Liver (tissue), 9 donors: ENCODE results near the gene CC2D2A. TPM values are rescaled to one million over a fixed set of nuclear protein-coding genes. Genes with fewer than 3 reads are reported as not detected.

Source experiments
- DNase-seq: peaks from one replicate; pipeline ENCODE4 v3.0.0-alpha.2; 2017; ENCODE audit warnings: low spot score
- H3K27ac ChIP-seq, 2 donors: one replicate each; pipeline ENCODE4 v1.7.0; 2013; ENCODE audit warnings: inconsistent platforms in 2 of 2, low read length in 2 of 2, control low read depth in 1 of 2, low read depth in 1 of 2, mild to moderate bottlenecking in 1 of 2
- H3K27me3 ChIP-seq, 4 donors: one replicate each; pipeline versions ENCODE4 v1.6.1 to v1.7.0; 2013; ENCODE audit warnings: low read length in 3 of 4, inconsistent platforms in 1 of 4, mild to moderate bottlenecking in 1 of 4, moderate library complexity in 1 of 4; ENCODE audit not compliant: control insufficient read depth in 4 of 4, insufficient read depth in 4 of 4
- H3K36me3 ChIP-seq, 4 donors: one replicate each; pipeline versions ENCODE4 v1.6.1 to v1.7.0; 2013; ENCODE audit warnings: low read length in 3 of 4, mild to moderate bottlenecking in 3 of 4, low read depth in 1 of 4, moderate library complexity in 1 of 4; ENCODE audit not compliant: control insufficient read depth in 4 of 4, insufficient read depth in 3 of 4
- H3K4me1 ChIP-seq, 4 donors: one replicate each; pipeline versions ENCODE4 v1.6.1 to v1.7.0; 2013; ENCODE audit warnings: low read length in 3 of 4, mild to moderate bottlenecking in 3 of 4, moderate library complexity in 1 of 4; ENCODE audit not compliant: control insufficient read depth in 4 of 4, insufficient read depth in 4 of 4
- H3K4me3 ChIP-seq, 3 donors: one replicate each; pipeline versions ENCODE4 v1.6.1 to v1.7.0; 2013; ENCODE audit warnings: low read length in 3 of 3, control low read depth in 1 of 3, low read depth in 1 of 3, mild to moderate bottlenecking in 1 of 3
- H3K9ac ChIP-seq, 2 donors: one replicate each; pipeline ENCODE4 v1.7.0; 2013; ENCODE audit warnings: low read length in 2 of 2, mild to moderate bottlenecking in 2 of 2, moderate library complexity in 2 of 2, control low read depth in 1 of 2, low read depth in 1 of 2
- H3K9me3 ChIP-seq, 4 donors: one replicate each; pipeline versions ENCODE4 v1.6.1 to v1.7.0; 2013; ENCODE audit warnings: low read length in 3 of 4; ENCODE audit not compliant: control insufficient read depth in 4 of 4
- ATF3 ChIP-seq: IDR thresholded peaks from 2 replicates; pipeline ENCODE4 v1.6.1; 2016; ENCODE audit warnings: antibody characterized with exemption
- CTCF ChIP-seq: fragments of 150-350 bp; IDR thresholded peaks from 2 replicates; pipeline ENCODE4 v1.5.1; 2017; ENCODE audit warnings: improper control_type of control experiment, low read depth, low read length; ENCODE audit not compliant: missing input control
- EGR1 ChIP-seq, 2 donors: IDR thresholded peaks; 2 replicates each; pipeline ENCODE4 v1.6.1; 2016 to 2018; ENCODE audit warnings: antibody characterized with exemption in 2 of 2, low read depth in 2 of 2
- FOXA1 ChIP-seq: IDR thresholded peaks from 2 replicates; pipeline ENCODE4 v1.6.1; 2016; ENCODE audit warnings: antibody characterized with exemption
- FOXA2 ChIP-seq: IDR thresholded peaks from 2 replicates; pipeline ENCODE4 v1.6.1; 2016; ENCODE audit warnings: antibody characterized with exemption
- GABPA ChIP-seq, 2 donors: IDR thresholded peaks in 1 of 2; conservative IDR thresholded peaks in 1 of 2; 2 replicates each; pipeline ENCODE4 v1.6.1; 2016; ENCODE audit warnings: antibody characterized with exemption in 2 of 2, mild to moderate bottlenecking in 1 of 2, moderate library complexity in 1 of 2
- HNF4A ChIP-seq, 2 donors: conservative IDR thresholded peaks; 2 replicates each; pipeline ENCODE4 v1.6.1; 2016; ENCODE audit warnings: antibody characterized with exemption in 2 of 2, mild to moderate bottlenecking in 2 of 2
- HNF4G ChIP-seq: IDR thresholded peaks from 2 replicates; pipeline ENCODE4 v1.6.1; 2016; ENCODE audit warnings: antibody characterized with exemption
- JUND ChIP-seq, 2 donors: IDR thresholded peaks; 2 replicates each; pipeline ENCODE4 v1.6.1; 2016; ENCODE audit warnings: antibody characterized with exemption in 2 of 2
- MAX ChIP-seq: IDR thresholded peaks from 2 replicates; pipeline ENCODE4 v1.6.1; 2016; ENCODE audit warnings: antibody characterized with exemption
- NR2F2 ChIP-seq: IDR thresholded peaks from 2 replicates; pipeline ENCODE4 v1.6.1; 2016; ENCODE audit warnings: antibody characterized with exemption
- RAD21 ChIP-seq, 2 donors: IDR thresholded peaks; 2 replicates each; pipeline ENCODE4 v1.6.1; 2016; ENCODE audit warnings: antibody characterized with exemption in 2 of 2, mild to moderate bottlenecking in 2 of 2
- REST ChIP-seq: IDR thresholded peaks from 2 replicates; pipeline ENCODE4 v1.6.1; 2016; ENCODE audit warnings: antibody characterized with exemption, mild to moderate bottlenecking
- RXRA ChIP-seq, 2 donors: IDR thresholded peaks; 2 replicates each; pipeline ENCODE4 v1.6.1; 2017 to 2018; ENCODE audit warnings: antibody characterized with exemption in 2 of 2, mild to moderate bottlenecking in 1 of 2
- SP1 ChIP-seq: IDR thresholded peaks from 2 replicates; pipeline ENCODE4 v1.6.1; 2018; ENCODE audit warnings: antibody characterized with exemption, mild to moderate bottlenecking
- TAF1 ChIP-seq: conservative IDR thresholded peaks from 2 replicates; pipeline ENCODE4 v1.6.1; 2016; ENCODE audit warnings: antibody characterized with exemption, mild to moderate bottlenecking
- YY1 ChIP-seq: IDR thresholded peaks from 2 replicates; pipeline ENCODE4 v1.6.1; 2016; ENCODE audit warnings: antibody characterized with exemption, mild to moderate bottlenecking
- ZBTB33 ChIP-seq: IDR thresholded peaks from 2 replicates; pipeline ENCODE4 v1.6.1; 2016; ENCODE audit warnings: antibody characterized with exemption
- WGBS: extraction: QIAGEN DNeasy Blood & Tissue Kit; methylation state at CpG from one replicate; pipeline ENCODE4 v1.1.7; 2013; 5-methylcytosine and 5-hydroxymethylcytosine counted together
- polyA plus RNA-seq, 2 donors: library from polyadenylated mRNA; stranded (reverse) in 1 of 2; unstranded in 1 of 2; fragments of 200-250 nt in 1 of 2; fragments of >200 nt in 1 of 2; fragmentation: Nextera tagmentation in 1 of 2; extraction: Ambion mirVana in 1 of 2; gene quantifications; one replicate each; pipeline versions ENCODE4 v1.2.1 to v1.2.3, GENCODE V29; 2013 to 2015
- total RNA-seq, 2 donors: library from RNA; depleted of rRNA; stranded (reverse); fragments of >200 nt; gene quantifications; one replicate each; pipeline ENCODE4 v1.2.3, GENCODE V29; 2014
- donor health status: healthy.
- donor health status: healthy.
- donor health status: healthy.
- donor health status: healthy.
- donor health status: healthy.

The CC2D2A gene
- total and polyA plus RNA-seq, 4 donors, result 2.3 to 3.8 (median 2.9) TPM

- Histone ChIP-seq H3K27ac (no peak overlapping the region), H3K9ac (no peak overlapping the region), H3K36me3 (no peaks in the 10 kb centered on the region), H3K27me3 (no peaks in the 10 kb centered on the region), H3K9me3 (no peaks in the 10 kb centered on the region), H3K4me1 (peaks cover 12 to 54% (median 41%) of the 10 kb centered on the region in 4 donors), H3K4me3 (no peak overlapping the region)
- TF ChIP-seq EGR1 (IDR thresholded peaks at IDR 0.05; ENCODE audit: low read depth in 2 of 2), result no peak
- TF ChIP-seq TAF1, result no peak
- TF ChIP-seq HNF4G, result no peak
- TF ChIP-seq CTCF, result no peak
- TF ChIP-seq ATF3, result no peak
- no peak for TF ChIP-seq HNF4A (conservative IDR thresholded peaks at IDR 0.05)
- no peak for TF ChIP-seq NR2F2
- TF ChIP-seq GABPA (IDR thresholded peaks at IDR 0.05 in 1 of 2, conservative IDR thresholded peaks at IDR 0.05 in 1 of 2), result no peak
- TF ChIP-seq RXRA (IDR thresholded peaks at IDR 0.05), result no peak
- no peak for TF ChIP-seq YY1
- TF ChIP-seq RAD21 (IDR thresholded peaks at IDR 0.05), result no peak
- no peak for TF ChIP-seq FOXA2
- 52% methylated on average over 2 of the region's 2 CpGs for WGBS
- no peak for DNase-seq
Measured at GRCh38 chr4:15648600-15648999, 178.9 kb downstream of the CC2D2A start.

- H3K9me3 ChIP-seq, result no peaks in the 10 kb centered on the region
- TF ChIP-seq YY1 (no peak), SP1 (no peak), JUND (IDR thresholded peaks at IDR 0.05) (no peak), CTCF (peak; percentile 66), TAF1 (no peak), MAX (no peak), FOXA1 (no peak), REST (no peak), FOXA2 (no peak), EGR1 (IDR thresholded peaks at IDR 0.05; ENCODE audit: low read depth in 2 of 2) (no peak), RAD21 (IDR thresholded peaks at IDR 0.05) (peak; percentile 90 to 93), RXRA (IDR thresholded peaks at IDR 0.05) (peak in 1 of 2 donors; percentile 18), NR2F2 (no peak), ATF3 (no peak), HNF4G (peak; percentile 18), HNF4A (conservative IDR thresholded peaks at IDR 0.05) (no peak), GABPA (IDR thresholded peaks at IDR 0.05 in 1 of 2, conservative IDR thresholded peaks at IDR 0.05 in 1 of 2) (peak in 1 of 2 donors; percentile 44), ZBTB33 (no peak)
- DNase-seq, result peak; percentile 41
- WGBS, result 8% methylated on average over 5 of the region's 5 CpGs
- H3K27ac ChIP-seq, result peak overlapping the region in 1 of 2 donors; percentile 2
- no peak overlapping the region for H3K4me3 ChIP-seq
- peaks cover 12 to 58% (median 42%) of the 10 kb centered on the region in 4 donors for H3K4me1 ChIP-seq
- peak overlapping the region in 1 of 2 donors; percentile 64 for H3K9ac ChIP-seq
- no peaks in the 10 kb centered on the region for H3K27me3 ChIP-seq
- no peaks in the 10 kb centered on the region for H3K36me3 ChIP-seq
Measured at GRCh38 chr4:15649914-15650545, 180.3 kb downstream of the CC2D2A start.
